ENCODE measurements around the gene A3GALT2. TPM values are rescaled to one million over a fixed set of nuclear protein-coding genes. Genes with fewer than 3 reads are reported as not detected.

The A3GALT2 gene
- 0.10 TPM for polyA plus RNA-seq
- long read RNA-seq, donor 1, result 0 reads
- long read RNA-seq, donor 2, result 0 reads
- long read RNA-seq, donor 3, result 0 reads
- long read RNA-seq, donor 4, result 0 reads
- long read RNA-seq, donor 5, result 0 reads
- long read RNA-seq, donor 6, result 0 reads
- long read RNA-seq, donor 7, result 0 reads
- long read RNA-seq, donor 8, result 0 reads
- long read RNA-seq, donor 9, result 0 reads
- long read RNA-seq, donor 10, result 0 reads
- long read RNA-seq, donor 11, result 0 reads

GRCh38 chr1:33320619-33321165 lies at the start of gene A3GALT2:
Gene A3GALT2, minus strand, starts transcription at chr1:33321098. Its CDS starts 0 bp downstream, at chr1:33321098.
- DNase-seq, result no peak
- Histone ChIP-seq H3K9me3 (ENCODE audit: control insufficient read depth, low read depth, low read length) (no peaks in the 10 kb centered on the region), H3K36me3 (ENCODE audit: control insufficient read depth, insufficient read depth, low read length) (peaks cover 35% of the 10 kb centered on the region), H3K4me3 (ENCODE audit: low read length) (no peak within 1 kb of the TSS), H3K27me3 (ENCODE audit: control insufficient read depth, insufficient read depth, low read length) (no peaks in the 10 kb centered on the region), H3K27ac (ENCODE audit: low read length) (no peak within 1 kb of the TSS), H3K4me1 (ENCODE audit: control insufficient read depth, insufficient read depth, low read length) (no peaks in the 10 kb centered on the region)
- WGBS (ENCODE audit: insufficient coverage, low lambda C conversion rate), result no CpG with 5 or more reads among the region's 8 CpGs

GRCh38 chr1:33370301-33370700 lies 49.4 kb upstream of the A3GALT2 start:
- no peak for DNase-seq
- Histone ChIP-seq H3K36me3 (ENCODE audit: control insufficient read depth, insufficient read depth, low read length) (peaks cover 12% of the 10 kb centered on the region), H3K4me1 (ENCODE audit: control insufficient read depth, insufficient read depth, low read length) (no peaks in the 10 kb centered on the region), H3K27ac (ENCODE audit: low read length) (no peak overlapping the region), H3K9me3 (ENCODE audit: control insufficient read depth, low read depth, low read length) (no peaks in the 10 kb centered on the region), H3K27me3 (ENCODE audit: control insufficient read depth, insufficient read depth, low read length) (no peaks in the 10 kb centered on the region), H3K4me3 (ENCODE audit: low read length) (no peak overlapping the region)
- no CpG with 5 or more reads among the region's 4 CpGs for WGBS (ENCODE audit: insufficient coverage, low lambda C conversion rate)

- Histone ChIP-seq H3K27me3 (ENCODE audit: control insufficient read depth, insufficient read depth, low read length) (no peaks in the 10 kb centered on the region), H3K9me3 (ENCODE audit: control insufficient read depth, low read depth, low read length) (no peaks in the 10 kb centered on the region), H3K36me3 (ENCODE audit: control insufficient read depth, insufficient read depth, low read length) (peaks cover 12% of the 10 kb centered on the region), H3K27ac (ENCODE audit: low read length) (no peak overlapping the region), H3K4me3 (ENCODE audit: low read length) (no peak overlapping the region), H3K4me1 (ENCODE audit: control insufficient read depth, insufficient read depth, low read length) (peaks cover 3% of the 10 kb centered on the region)
- no CpG with 5 or more reads among the region's 2 CpGs for WGBS (ENCODE audit: insufficient coverage, low lambda C conversion rate)
- no peak for DNase-seq
Measured at GRCh38 chr1:33369764-33370163, 48.9 kb upstream of the A3GALT2 start.

- no peak for DNase-seq
- H3K36me3 ChIP-seq (ENCODE audit: control insufficient read depth, insufficient read depth, low read length), result peaks cover 12% of the 10 kb centered on the region
- WGBS (ENCODE audit: insufficient coverage, low lambda C conversion rate), result no CpG with 5 or more reads among the region's 9 CpGs
- H3K4me1 ChIP-seq (ENCODE audit: control insufficient read depth, insufficient read depth, low read length), result peaks cover 9% of the 10 kb centered on the region
- H3K4me3 ChIP-seq (ENCODE audit: low read length), result no peak overlapping the region
- no peak overlapping the region for H3K27ac ChIP-seq (ENCODE audit: low read length)
- no peaks in the 10 kb centered on the region for H3K27me3 ChIP-seq (ENCODE audit: control insufficient read depth, insufficient read depth, low read length)
- H3K9me3 ChIP-seq (ENCODE audit: control insufficient read depth, low read depth, low read length), result no peaks in the 10 kb centered on the region
Measured at GRCh38 chr1:33369081-33369480, 48.2 kb upstream of the A3GALT2 start.

GRCh38 chr1:33368431-33368830 lies 47.5 kb upstream of the A3GALT2 start:
- H3K4me1 ChIP-seq (ENCODE audit: control insufficient read depth, insufficient read depth, low read length), result peaks cover 12% of the 10 kb centered on the region
- H3K27ac ChIP-seq (ENCODE audit: low read length), result no peak overlapping the region
- no CpG with 5 or more reads among the region's 15 CpGs for WGBS (ENCODE audit: insufficient coverage, low lambda C conversion rate)

GRCh38 chr1:33367485-33368405 lies 46.8 kb upstream of the A3GALT2 start:
- H3K36me3 ChIP-seq (ENCODE audit: control insufficient read depth, insufficient read depth, low read length), result peaks cover 10% of the 10 kb centered on the region
- H3K9me3 ChIP-seq (ENCODE audit: control insufficient read depth, low read depth, low read length), result no peaks in the 10 kb centered on the region
- no peaks in the 10 kb centered on the region for H3K27me3 ChIP-seq (ENCODE audit: control insufficient read depth, insufficient read depth, low read length)
- H3K4me3 ChIP-seq (ENCODE audit: low read length), result no peak overlapping the region
- H3K27ac ChIP-seq (ENCODE audit: low read length), result no peak overlapping the region
- DNase-seq, result peak; percentile 48 to 70
- no CpG with 5 or more reads among the region's 23 CpGs for whole genome bisulfite sequencing (ENCODE audit: insufficient coverage, low lambda C conversion rate)
- H3K4me1 ChIP-seq (ENCODE audit: control insufficient read depth, insufficient read depth, low read length), result peaks cover 13% of the 10 kb centered on the region

More at GRCh38 chr1:33368431-33368830, 47.5 kb upstream of the A3GALT2 start:
- no peak for DNase-seq
- H3K4me3 ChIP-seq (ENCODE audit: low read length), result no peak overlapping the region
- H3K9me3 ChIP-seq (ENCODE audit: control insufficient read depth, low read depth, low read length), result no peaks in the 10 kb centered on the region
- no peaks in the 10 kb centered on the region for H3K27me3 ChIP-seq (ENCODE audit: control insufficient read depth, insufficient read depth, low read length)
- peaks cover 12% of the 10 kb centered on the region for H3K36me3 ChIP-seq (ENCODE audit: control insufficient read depth, insufficient read depth, low read length)

GRCh38 chr1:33366762-33367484 lies 46.0 kb upstream of the A3GALT2 start:
- Histone ChIP-seq H3K9me3 (ENCODE audit: control insufficient read depth, low read depth, low read length) (no peaks in the 10 kb centered on the region), H3K4me1 (ENCODE audit: control insufficient read depth, insufficient read depth, low read length) (peaks cover 17% of the 10 kb centered on the region), H3K4me3 (ENCODE audit: low read length) (no peak overlapping the region), H3K27me3 (ENCODE audit: control insufficient read depth, insufficient read depth, low read length) (no peaks in the 10 kb centered on the region), H3K27ac (ENCODE audit: low read length) (no peak overlapping the region), H3K36me3 (ENCODE audit: control insufficient read depth, insufficient read depth, low read length) (peaks cover 5% of the 10 kb centered on the region)
- no peak for DNase-seq
- no CpG with 5 or more reads among the region's 14 CpGs for WGBS (ENCODE audit: insufficient coverage, low lambda C conversion rate)

- H3K4me1 ChIP-seq (ENCODE audit: control insufficient read depth, insufficient read depth, low read length), result peaks cover 17% of the 10 kb centered on the region
Measured at GRCh38 chr1:33365560-33365997, 44.7 kb upstream of the A3GALT2 start.

GRCh38 chr1:33364565-33364918 lies 43.6 kb upstream of the A3GALT2 start:
- DNase-seq, result no peak
- Histone ChIP-seq H3K4me1 (ENCODE audit: control insufficient read depth, insufficient read depth, low read length) (peaks cover 17% of the 10 kb centered on the region), H3K4me3 (ENCODE audit: low read length) (no peak overlapping the region), H3K9me3 (ENCODE audit: control insufficient read depth, low read depth, low read length) (no peaks in the 10 kb centered on the region), H3K27ac (ENCODE audit: low read length) (peak overlapping the region; percentile 83), H3K27me3 (ENCODE audit: control insufficient read depth, insufficient read depth, low read length) (no peaks in the 10 kb centered on the region), H3K36me3 (ENCODE audit: control insufficient read depth, insufficient read depth, low read length) (no peaks in the 10 kb centered on the region)
- WGBS (ENCODE audit: insufficient coverage, low lambda C conversion rate), result no CpG with 5 or more reads among the region's 2 CpGs

More at GRCh38 chr1:33365560-33365997, 44.7 kb upstream of the A3GALT2 start:
- no peaks in the 10 kb centered on the region for H3K27me3 ChIP-seq (ENCODE audit: control insufficient read depth, insufficient read depth, low read length)
- no peak for DNase-seq
- no peaks in the 10 kb centered on the region for H3K36me3 ChIP-seq (ENCODE audit: control insufficient read depth, insufficient read depth, low read length)
- H3K9me3 ChIP-seq (ENCODE audit: control insufficient read depth, low read depth, low read length), result no peaks in the 10 kb centered on the region
- H3K4me3 ChIP-seq (ENCODE audit: low read length), result no peak overlapping the region
- H3K27ac ChIP-seq (ENCODE audit: low read length), result peak overlapping the region; percentile 83
- WGBS (ENCODE audit: insufficient coverage, low lambda C conversion rate), result no CpG with 5 or more reads among the region's 9 CpGs

GRCh38 chr1:33363470-33363861 lies 42.6 kb upstream of the A3GALT2 start:
- no peaks in the 10 kb centered on the region for H3K9me3 ChIP-seq (ENCODE audit: control insufficient read depth, low read depth, low read length)
- DNase-seq, result no peak
- no peaks in the 10 kb centered on the region for H3K27me3 ChIP-seq (ENCODE audit: control insufficient read depth, insufficient read depth, low read length)
- no CpG with 5 or more reads among the region's 5 CpGs for WGBS (ENCODE audit: insufficient coverage, low lambda C conversion rate)
- H3K4me1 ChIP-seq (ENCODE audit: control insufficient read depth, insufficient read depth, low read length), result peaks cover 17% of the 10 kb centered on the region
- peak overlapping the region; percentile 83 for H3K27ac ChIP-seq (ENCODE audit: low read length)
- H3K4me3 ChIP-seq (ENCODE audit: low read length), result no peak overlapping the region
- no peaks in the 10 kb centered on the region for H3K36me3 ChIP-seq (ENCODE audit: control insufficient read depth, insufficient read depth, low read length)
